ENCODE data around the gene DEAF1. TPM values are rescaled to one million over a fixed set of nuclear protein-coding genes. Genes with fewer than 3 reads are reported as not detected.
"Not testable (repeated sequence)": the region's sequence is repeated elsewhere in the genome, so short reads cannot be mapped to it uniquely, and the experiment has no call there.

The DEAF1 gene
- total RNA-seq, 1 donor from 2014 or later: 40.8 TPM

- DNase-seq: no peak
These were observed 16.7 kb downstream of the DEAF1 start for GRCh38 chr11:678297-678696.

GRCh38 chr11:674406-674805 lies 20.6 kb downstream of the DEAF1 start:
- no peak for DNase-seq

- DNase-seq: no peak
These were observed 21.2 kb downstream of the DEAF1 start for GRCh38 chr11:673866-674265.

GRCh38 chr11:665704-666281 lies 29.2 kb downstream of the DEAF1 start:
- DNase-seq: no peak

GRCh38 chr11:665062-665703 lies 29.8 kb downstream of the DEAF1 start:
- DNase-seq: no peak

- DNase-seq: peak; percentile 79
These were observed 32.2 kb downstream of the DEAF1 start for GRCh38 chr11:662689-663274.

GRCh38 chr11:660681-661444 lies 34.2 kb downstream of the DEAF1 start:
- DNase-seq: no peak

- no peak for DNase-seq
These were observed 34.7 kb downstream of the DEAF1 start for GRCh38 chr11:660281-660680.

- DNase-seq: no peak
These were observed 35.4 kb downstream of the DEAF1 start for GRCh38 chr11:659532-660085.

- DNase-seq: no peak
These were observed 37.3 kb downstream of the DEAF1 start for GRCh38 chr11:657691-658126.

GRCh38 chr11:656866-657265 lies 38.2 kb downstream of the DEAF1 start:
- no peak for DNase-seq

GRCh38 chr11:656426-656825 lies 38.6 kb downstream of the DEAF1 start:
- DNase-seq: no peak

- DNase-seq: no peak
These were observed 39.8 kb downstream of the DEAF1 start for GRCh38 chr11:655036-655726.

- DNase-seq: not testable (repeated sequence)
These were observed 40.6 kb downstream of the DEAF1 start for GRCh38 chr11:654444-654843.

- DNase-seq: no peak
These were observed 41.2 kb downstream of the DEAF1 start for GRCh38 chr11:653837-654236.

GRCh38 chr11:653136-653535 lies 41.9 kb downstream of the DEAF1 start:
- not testable (repeated sequence) for DNase-seq

GRCh38 chr11:650482-650881 lies 44.5 kb downstream of the DEAF1 start:
- DNase-seq: no peak

- not testable (repeated sequence) for DNase-seq
These were observed 47.3 kb downstream of the DEAF1 start for GRCh38 chr11:647672-648158.

GRCh38 chr11:646214-646613 lies 48.8 kb downstream of the DEAF1 start:
- no peak for DNase-seq

- no peak for DNase-seq
These were observed 49.5 kb downstream of the DEAF1 start for GRCh38 chr11:645536-645935.

GRCh38 chr11:643849-644738 lies 50.9 kb downstream of the DEAF1 start:
- no peak for DNase-seq
